HCT116 (cell line): ENCODE results near the gene TRAPPC12. TPM values are rescaled to one million over a fixed set of nuclear protein-coding genes. Genes with fewer than 3 reads are reported as not detected.

Source experiments
- ATAC-seq: fragments of 200-7000 bp; cut with Tn5 transposase; 2 replicates; pipeline ENCODE4 v1.9.1; 2020; ENCODE audit warnings: mild to moderate bottlenecking, moderate library complexity
- BruUV-seq: library from RNA; stranded (reverse); fragments of 400-500 nt; replicated peaks from 2 replicates; lab custom pipeline; 2021; lab: Mats Ljungman, UMichigan
- CTCF ChIA-PET: fragments of 300-600 bp; sonication (Branson Sonifier 250); formaldehyde crosslinking; loops from one replicate; lab custom pipeline; 2021; ENCODE audit warnings: antibody characterized with exemption; lab: Charles Lee
- POLR2A ChIA-PET: fragments of 300-600, 350-600 bp; sonication (Branson Sonifier 250); formaldehyde crosslinking; loops from one replicate; lab custom pipeline; 2021; ENCODE audit warnings: antibody characterized with exemption; lab: Charles Lee
- RAD21 ChIA-PET, 2 experiments: fragments of 300-600 bp; sonication (Branson Sonifier 250); formaldehyde crosslinking; loops; one replicate each; lab custom pipeline; 2023; ENCODE audit warnings: low total read pairs in 2 of 2; ENCODE audit not compliant: uncharacterized antibody in 2 of 2, unreplicated experiment in 2 of 2, low non-redundant PET in 1 of 2; lab: Charles Lee
- DNase-seq: peaks from one replicate; pipeline ENCODE4 v3.0.0-alpha.2; 2010; ENCODE audit warnings: low read depth, low spot score
- H2AFZ ChIP-seq: fragments of 200-600 bp; shearing (Covaris generic), sonication (generic); 2 replicates; pipeline ENCODE4 v1.6.1; 2017; ENCODE audit warnings: low read depth, mixed run types, mixed read lengths, antibody characterized with exemption, low read length; ENCODE audit not compliant: poor library complexity, severe bottlenecking
- H3K27ac ChIP-seq: 2 replicates; pipeline ENCODE4 v1.5.1; 2012; ENCODE audit warnings: low read depth, low read length
- H3K27me3 ChIP-seq: fragments of 200-600 bp; sonication (generic); 2 replicates; pipeline ENCODE4 v1.6.1; 2016; ENCODE audit warnings: mixed run types, low read length, mixed read lengths; ENCODE audit not compliant: insufficient read depth
- H3K36me3 ChIP-seq, 2 experiments: fragments of 200-500 bp in 1 of 2; fragments of 200-600 bp in 1 of 2; sonication (Bioruptor generic) in 1 of 2; sonication (generic) in 1 of 2; 2 replicates each; pipeline versions ENCODE4 v1.5.1 to v1.6.1; 2014 to 2016; ENCODE audit warnings: low read length in 2 of 2, inconsistent platforms in 1 of 2, mixed read lengths in 1 of 2, mixed run types in 1 of 2; ENCODE audit not compliant: insufficient read depth in 2 of 2, control insufficient read depth in 1 of 2
- H3K4me1 ChIP-seq, 2 experiments: fragments of 200-600 bp in 1 of 2; sonication (generic) in 1 of 2; 2 replicates each; pipeline versions ENCODE4 v1.5.1 to v1.6.1; 2012 to 2017; ENCODE audit warnings: low read length in 2 of 2, inconsistent platforms in 1 of 2, mild to moderate bottlenecking in 1 of 2, mixed read lengths in 1 of 2, mixed run types in 1 of 2, moderate library complexity in 1 of 2; ENCODE audit not compliant: insufficient read depth in 2 of 2, control insufficient read depth in 1 of 2
- H3K4me2 ChIP-seq: fragments of 200-600 bp; sonication (generic); 2 replicates; pipeline ENCODE4 v1.6.1; 2017; ENCODE audit warnings: mixed run types, low read length, mixed read lengths
- H3K4me3 ChIP-seq, 2 experiments: fragments of 200-600 bp in 1 of 2; sonication (generic) in 1 of 2; replicated peaks in 1 of 2; 2 replicates each; pipeline ENCODE4 v1.5.1; 2011 to 2016; ENCODE audit warnings: low read length in 2 of 2, control low read depth in 1 of 2, low read depth in 1 of 2, mild to moderate bottlenecking in 1 of 2, mixed read lengths in 1 of 2, mixed run types in 1 of 2
- H3K79me2 ChIP-seq: fragments of 200-600 bp; sonication (generic); 2 replicates; pipeline ENCODE4 v1.6.1; 2017; ENCODE audit warnings: mild to moderate bottlenecking, mixed run types, low read length, moderate library complexity, mixed read lengths; ENCODE audit not compliant: insufficient read depth
- H3K9ac ChIP-seq: fragments of 200-600 bp; sonication (generic); 2 replicates; pipeline ENCODE4 v1.6.1; 2016; ENCODE audit warnings: low read length, mixed read lengths
- H3K9me2 ChIP-seq: fragments of 200-600 bp; sonication (generic), shearing (Covaris generic); 2 replicates; pipeline ENCODE4 v1.6.1; 2017; ENCODE audit warnings: mixed run types, mild to moderate bottlenecking, moderate library complexity; ENCODE audit not compliant: insufficient read depth
- H3K9me3 ChIP-seq, 2 experiments: fragments of 200-500 bp in 1 of 2; fragments of 200-600 bp in 1 of 2; sonication (Bioruptor generic) in 1 of 2; sonication (generic) in 1 of 2; 2 replicates each; pipeline ENCODE4 v1.6.1; 2014 to 2017; ENCODE audit warnings: low read length in 2 of 2, mixed read lengths in 2 of 2, inconsistent platforms in 1 of 2, low read depth in 1 of 2, mild to moderate bottlenecking in 1 of 2, mixed run types in 1 of 2, moderate library complexity in 1 of 2; ENCODE audit not compliant: control insufficient read depth in 1 of 2, insufficient read depth in 1 of 2
- H4K20me1 ChIP-seq: fragments of 200-600 bp; sonication (generic), shearing (Covaris generic); 2 replicates; pipeline ENCODE4 v1.6.1; 2017; ENCODE audit warnings: mixed run types, mild to moderate bottlenecking, moderate library complexity; ENCODE audit not compliant: insufficient read depth
- ATF3 ChIP-seq: IDR thresholded peaks from 2 replicates; pipeline ENCODE4 v1.6.1; 2012
- CBX3 ChIP-seq: IDR thresholded peaks from 2 replicates; pipeline ENCODE4 v1.6.1; 2012; ENCODE audit warnings: low read depth
- CEBPB ChIP-seq: IDR thresholded peaks from 2 replicates; pipeline ENCODE4 v1.6.1; 2012; ENCODE audit warnings: low read depth
- EGR1 ChIP-seq: IDR thresholded peaks from 2 replicates; pipeline ENCODE4 v1.6.1; 2012; ENCODE audit warnings: low read depth
- ELF1 ChIP-seq: IDR thresholded peaks from 2 replicates; pipeline ENCODE4 v1.6.1; 2012; ENCODE audit warnings: low read depth, borderline replicate concordance
- EZH2 ChIP-seq: fragments of 200-600 bp; sonication (generic); IDR thresholded peaks from 2 replicates; pipeline ENCODE4 v1.6.1; 2017; ENCODE audit warnings: antibody characterized with exemption, mixed run types
- FOSL1 ChIP-seq: IDR thresholded peaks from 2 replicates; pipeline ENCODE4 v1.6.1; 2012; ENCODE audit warnings: low read depth
- JUND ChIP-seq: IDR thresholded peaks from 2 replicates; pipeline ENCODE4 v1.6.1; 2012
- MAX ChIP-seq: IDR thresholded peaks from 2 replicates; pipeline ENCODE4 v1.6.1; 2012
- POLR2AphosphoS5 ChIP-seq: IDR thresholded peaks from 2 replicates; pipeline ENCODE4 v1.6.1; 2011; ENCODE audit warnings: mild to moderate bottlenecking, low read depth, low read length, moderate library complexity
- RAD21 ChIP-seq: IDR thresholded peaks from 2 replicates; pipeline ENCODE4 v1.6.1; 2012; ENCODE audit warnings: low read depth, mild to moderate bottlenecking
- SIN3A ChIP-seq: IDR thresholded peaks from 2 replicates; pipeline ENCODE4 v1.6.1; 2012; ENCODE audit warnings: low read depth
- SP1 ChIP-seq: IDR thresholded peaks from 2 replicates; pipeline ENCODE4 v1.6.1; 2012; ENCODE audit warnings: low read depth
- SRF ChIP-seq: IDR thresholded peaks from 2 replicates; pipeline ENCODE4 v1.6.1; 2012; ENCODE audit warnings: low read depth
- TCF7L2 ChIP-seq: IDR thresholded peaks from 2 replicates; pipeline ENCODE4 v1.7.0; 2011; ENCODE audit warnings: borderline replicate concordance, inconsistent platforms; ENCODE audit not compliant: insufficient read depth, insufficient read length; ENCODE audit errors: extremely low read depth
- YY1 ChIP-seq: IDR thresholded peaks from 2 replicates; pipeline ENCODE4 v1.6.1; 2011; ENCODE audit warnings: low read length, low read depth, moderate library complexity, mild to moderate bottlenecking; ENCODE audit not compliant: insufficient replicate concordance; ENCODE audit errors: extremely low read depth
- ZFX ChIP-seq: fragments of 450-650 bp; IDR thresholded peaks from 2 replicates; pipeline ENCODE4 v1.6.1; 2017
- intact Hi-C: fragments of 100-400 bp; cut with micrococcal nuclease; formaldehyde crosslinking; loops from 2 replicates; pipeline ENCODE4 v1.10.0; 2022
- total RNA-seq: library from RNA; stranded (reverse); gene quantifications from one replicate; pipeline ENCODE4 v1.2.1, GENCODE V29; 2021; ENCODE audit not compliant: unreplicated experiment
- TF ChIP-seq, protein P1 (sequence below), 3 experiments: fragments of 200-600 bp in 1 of 3; sonication (generic) in 1 of 3; IDR thresholded peaks in 2 of 3; conservative IDR thresholded peaks in 1 of 3; 2 replicates each; pipeline ENCODE4 v1.5.1; 2012 to 2017; ENCODE audit warnings: low read depth in 2 of 3, low read length in 2 of 3, antibody characterized with exemption in 1 of 3, borderline replicate concordance in 1 of 3, control low read depth in 1 of 3, mild to moderate bottlenecking in 1 of 3, mixed read lengths in 1 of 3, mixed run types in 1 of 3, moderate library complexity in 1 of 3; ENCODE audit not compliant: insufficient read depth in 1 of 3
- TF ChIP-seq, protein P2 (sequence below): IDR thresholded peaks from 2 replicates; pipeline ENCODE4 v1.6.1; 2011; ENCODE audit warnings: mild to moderate bottlenecking, low read length, moderate library complexity; ENCODE audit not compliant: insufficient replicate concordance; ENCODE audit errors: extremely low read depth
- TF ChIP-seq, protein P3 (sequence below): IDR thresholded peaks from 2 replicates; pipeline ENCODE4 v1.6.1; 2012; ENCODE audit warnings: low read depth

TRAPPC12 gene
- total RNA-seq, 1 experiment from 2014 or later: 47.4 TPM

- Histone ChIP-seq H3K9me3 (no peaks in the 10 kb centered on the region), H3K9me2 (no peaks in the 10 kb centered on the region), H4K20me1 (no peaks in the 10 kb centered on the region), H3K27ac (no peak overlapping the region), H3K36me3 (peaks cover 0 to 2% of the 10 kb centered on the region in 2 experiments; a peak in 1 of 4 replicates), H2AFZ (no peak overlapping the region), H3K27me3 (no peaks in the 10 kb centered on the region), H3K4me1 (no peaks in the 10 kb centered on the region), H3K9ac (no peak overlapping the region), H3K4me2 (no peak overlapping the region), H3K4me3 (no peak overlapping the region), H3K79me2 (no peaks in the 10 kb centered on the region)
- RAD21 ChIA-PET: no interaction called here
- no peak for TF ChIP-seq RAD21
- no peak for TF ChIP-seq EZH2
- no peak for TF ChIP-seq ATF3
- no peak for TF ChIP-seq TCF7L2
- TF ChIP-seq ELF1: no peak
- TF ChIP-seq ZFX: no peak
- no peak for TF ChIP-seq YY1
- TF ChIP-seq SRF: no peak
- TF ChIP-seq, protein P1, sequence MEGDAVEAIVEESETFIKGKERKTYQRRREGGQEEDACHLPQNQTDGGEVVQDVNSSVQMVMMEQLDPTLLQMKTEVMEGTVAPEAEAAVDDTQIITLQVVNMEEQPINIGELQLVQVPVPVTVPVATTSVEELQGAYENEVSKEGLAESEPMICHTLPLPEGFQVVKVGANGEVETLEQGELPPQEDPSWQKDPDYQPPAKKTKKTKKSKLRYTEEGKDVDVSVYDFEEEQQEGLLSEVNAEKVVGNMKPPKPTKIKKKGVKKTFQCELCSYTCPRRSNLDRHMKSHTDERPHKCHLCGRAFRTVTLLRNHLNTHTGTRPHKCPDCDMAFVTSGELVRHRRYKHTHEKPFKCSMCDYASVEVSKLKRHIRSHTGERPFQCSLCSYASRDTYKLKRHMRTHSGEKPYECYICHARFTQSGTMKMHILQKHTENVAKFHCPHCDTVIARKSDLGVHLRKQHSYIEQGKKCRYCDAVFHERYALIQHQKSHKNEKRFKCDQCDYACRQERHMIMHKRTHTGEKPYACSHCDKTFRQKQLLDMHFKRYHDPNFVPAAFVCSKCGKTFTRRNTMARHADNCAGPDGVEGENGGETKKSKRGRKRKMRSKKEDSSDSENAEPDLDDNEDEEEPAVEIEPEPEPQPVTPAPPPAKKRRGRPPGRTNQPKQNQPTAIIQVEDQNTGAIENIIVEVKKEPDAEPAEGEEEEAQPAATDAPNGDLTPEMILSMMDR (IDR thresholded peaks at IDR 0.05 in 2 of 3, conservative IDR thresholded peaks at IDR 0.05 in 1 of 3; ENCODE audit: borderline replicate concordance in 1 of 3, insufficient read depth in 1 of 3, low read depth in 2 of 3, low read length in 2 of 3): no peak
- TF ChIP-seq SP1: no peak
- TF ChIP-seq, protein P2, sequence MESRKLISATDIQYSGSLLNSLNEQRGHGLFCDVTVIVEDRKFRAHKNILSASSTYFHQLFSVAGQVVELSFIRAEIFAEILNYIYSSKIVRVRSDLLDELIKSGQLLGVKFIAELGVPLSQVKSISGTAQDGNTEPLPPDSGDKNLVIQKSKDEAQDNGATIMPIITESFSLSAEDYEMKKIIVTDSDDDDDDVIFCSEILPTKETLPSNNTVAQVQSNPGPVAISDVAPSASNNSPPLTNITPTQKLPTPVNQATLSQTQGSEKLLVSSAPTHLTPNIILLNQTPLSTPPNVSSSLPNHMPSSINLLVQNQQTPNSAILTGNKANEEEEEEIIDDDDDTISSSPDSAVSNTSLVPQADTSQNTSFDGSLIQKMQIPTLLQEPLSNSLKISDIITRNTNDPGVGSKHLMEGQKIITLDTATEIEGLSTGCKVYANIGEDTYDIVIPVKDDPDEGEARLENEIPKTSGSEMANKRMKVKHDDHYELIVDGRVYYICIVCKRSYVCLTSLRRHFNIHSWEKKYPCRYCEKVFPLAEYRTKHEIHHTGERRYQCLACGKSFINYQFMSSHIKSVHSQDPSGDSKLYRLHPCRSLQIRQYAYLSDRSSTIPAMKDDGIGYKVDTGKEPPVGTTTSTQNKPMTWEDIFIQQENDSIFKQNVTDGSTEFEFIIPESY: no peak
- TF ChIP-seq JUND: no peak
- no peak for TF ChIP-seq EGR1
- TF ChIP-seq CEBPB: no peak
- TF ChIP-seq POLR2AphosphoS5: no peak
- TF ChIP-seq, protein P3, sequence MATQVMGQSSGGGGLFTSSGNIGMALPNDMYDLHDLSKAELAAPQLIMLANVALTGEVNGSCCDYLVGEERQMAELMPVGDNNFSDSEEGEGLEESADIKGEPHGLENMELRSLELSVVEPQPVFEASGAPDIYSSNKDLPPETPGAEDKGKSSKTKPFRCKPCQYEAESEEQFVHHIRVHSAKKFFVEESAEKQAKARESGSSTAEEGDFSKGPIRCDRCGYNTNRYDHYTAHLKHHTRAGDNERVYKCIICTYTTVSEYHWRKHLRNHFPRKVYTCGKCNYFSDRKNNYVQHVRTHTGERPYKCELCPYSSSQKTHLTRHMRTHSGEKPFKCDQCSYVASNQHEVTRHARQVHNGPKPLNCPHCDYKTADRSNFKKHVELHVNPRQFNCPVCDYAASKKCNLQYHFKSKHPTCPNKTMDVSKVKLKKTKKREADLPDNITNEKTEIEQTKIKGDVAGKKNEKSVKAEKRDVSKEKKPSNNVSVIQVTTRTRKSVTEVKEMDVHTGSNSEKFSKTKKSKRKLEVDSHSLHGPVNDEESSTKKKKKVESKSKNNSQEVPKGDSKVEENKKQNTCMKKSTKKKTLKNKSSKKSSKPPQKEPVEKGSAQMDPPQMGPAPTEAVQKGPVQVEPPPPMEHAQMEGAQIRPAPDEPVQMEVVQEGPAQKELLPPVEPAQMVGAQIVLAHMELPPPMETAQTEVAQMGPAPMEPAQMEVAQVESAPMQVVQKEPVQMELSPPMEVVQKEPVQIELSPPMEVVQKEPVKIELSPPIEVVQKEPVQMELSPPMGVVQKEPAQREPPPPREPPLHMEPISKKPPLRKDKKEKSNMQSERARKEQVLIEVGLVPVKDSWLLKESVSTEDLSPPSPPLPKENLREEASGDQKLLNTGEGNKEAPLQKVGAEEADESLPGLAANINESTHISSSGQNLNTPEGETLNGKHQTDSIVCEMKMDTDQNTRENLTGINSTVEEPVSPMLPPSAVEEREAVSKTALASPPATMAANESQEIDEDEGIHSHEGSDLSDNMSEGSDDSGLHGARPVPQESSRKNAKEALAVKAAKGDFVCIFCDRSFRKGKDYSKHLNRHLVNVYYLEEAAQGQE: no peak
- TF ChIP-seq SIN3A: no peak
- no peak for TF ChIP-seq FOSL1
- TF ChIP-seq CBX3: no peak
- TF ChIP-seq MAX: no peak
- CTCF ChIA-PET: no interaction called here
- ATAC-seq (no peak), DNase-seq (no peak)
- no TSS peak for BruUV-seq
- POLR2A ChIA-PET: no interaction called here
- intact Hi-C loops: no loop called here
Measured at GRCh38 chr2:3472296-3472695, 92.8 kb downstream of the TRAPPC12 start.
